Osteocyte (in vitro differentiated cells): ENCODE results near the gene RNF213. TPM values are rescaled to one million over a fixed set of nuclear protein-coding genes. Genes with fewer than 3 reads are reported as not detected.

Experiments used
- DNase-seq: peaks from one replicate; pipeline ENCODE4 v3.0.0; 2021; ENCODE audit warnings: mixed read lengths; ENCODE audit not compliant: unreplicated experiment; ENCODE audit errors: extremely low spot score
- H3K27ac Mint-ChIP-seq: one replicate; pipeline ENCODE4 v1.8.0; 2021; ENCODE audit warnings: mild to moderate bottlenecking, mixed read lengths; ENCODE audit not compliant: unreplicated experiment
- H3K27me3 Mint-ChIP-seq: one replicate; pipeline ENCODE4 v1.8.0; 2021; ENCODE audit warnings: mixed read lengths; ENCODE audit not compliant: unreplicated experiment
- H3K36me3 Mint-ChIP-seq: one replicate; pipeline ENCODE4 v1.8.0; 2021; ENCODE audit warnings: mixed read lengths; ENCODE audit not compliant: unreplicated experiment
- H3K4me1 Mint-ChIP-seq: one replicate; pipeline ENCODE4 v1.8.0; 2021; ENCODE audit warnings: mixed read lengths; ENCODE audit not compliant: unreplicated experiment
- H3K4me3 Mint-ChIP-seq: one replicate; pipeline ENCODE4 v1.8.0; 2021; ENCODE audit warnings: mild to moderate bottlenecking, moderate library complexity, mixed read lengths; ENCODE audit not compliant: unreplicated experiment
- H3K9me3 Mint-ChIP-seq: one replicate; pipeline ENCODE4 v1.8.0; 2021; ENCODE audit warnings: mixed read lengths; ENCODE audit not compliant: unreplicated experiment
- total RNA-seq: library from RNA; stranded (reverse); gene quantifications from 2 replicates; pipeline ENCODE4 v1.2.1, GENCODE V29; 2021
- TF ChIP-seq, protein P1 (sequence below): fragments of 200-600 bp; sonication (generic); IDR thresholded peaks from 2 replicates; pipeline ENCODE4 v1.5.0; 2021; ENCODE audit warnings: antibody characterized with exemption, mild to moderate bottlenecking, moderate library complexity

RNF213 gene
- total RNA-seq, 1 donor from 2014 or later = 106 TPM

DNA sequence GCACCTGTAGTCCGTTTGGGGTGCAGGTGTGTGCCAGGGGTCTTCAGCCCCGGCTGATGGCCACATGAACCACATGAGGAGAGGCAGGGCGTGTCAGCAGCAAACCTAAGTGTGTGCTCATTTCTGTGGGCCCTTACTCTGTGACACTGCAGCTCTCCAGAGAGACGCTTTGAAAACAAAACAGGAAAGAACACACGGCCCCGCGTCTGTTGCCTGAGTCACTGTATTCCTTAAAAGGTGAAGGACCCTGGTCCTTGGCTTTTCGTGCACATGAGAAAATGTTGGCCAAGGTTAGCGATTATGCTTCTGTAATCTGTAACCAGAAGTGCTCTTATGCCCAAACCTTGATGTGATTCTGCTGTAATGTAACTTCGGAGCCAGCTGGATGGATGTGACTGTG, 176.9 kb downstream of the RNF213 start:
- Mint-ChIP-seq H3K4me1 (no peaks in the 10 kb centered on the region), H3K27ac (no peak overlapping the region), H3K9me3 (no peaks in the 10 kb centered on the region), H3K36me3 (no peaks in the 10 kb centered on the region), H3K4me3 (no peak overlapping the region), H3K27me3 (peaks cover 6% of the 10 kb centered on the region)
- TF ChIP-seq, protein P1, sequence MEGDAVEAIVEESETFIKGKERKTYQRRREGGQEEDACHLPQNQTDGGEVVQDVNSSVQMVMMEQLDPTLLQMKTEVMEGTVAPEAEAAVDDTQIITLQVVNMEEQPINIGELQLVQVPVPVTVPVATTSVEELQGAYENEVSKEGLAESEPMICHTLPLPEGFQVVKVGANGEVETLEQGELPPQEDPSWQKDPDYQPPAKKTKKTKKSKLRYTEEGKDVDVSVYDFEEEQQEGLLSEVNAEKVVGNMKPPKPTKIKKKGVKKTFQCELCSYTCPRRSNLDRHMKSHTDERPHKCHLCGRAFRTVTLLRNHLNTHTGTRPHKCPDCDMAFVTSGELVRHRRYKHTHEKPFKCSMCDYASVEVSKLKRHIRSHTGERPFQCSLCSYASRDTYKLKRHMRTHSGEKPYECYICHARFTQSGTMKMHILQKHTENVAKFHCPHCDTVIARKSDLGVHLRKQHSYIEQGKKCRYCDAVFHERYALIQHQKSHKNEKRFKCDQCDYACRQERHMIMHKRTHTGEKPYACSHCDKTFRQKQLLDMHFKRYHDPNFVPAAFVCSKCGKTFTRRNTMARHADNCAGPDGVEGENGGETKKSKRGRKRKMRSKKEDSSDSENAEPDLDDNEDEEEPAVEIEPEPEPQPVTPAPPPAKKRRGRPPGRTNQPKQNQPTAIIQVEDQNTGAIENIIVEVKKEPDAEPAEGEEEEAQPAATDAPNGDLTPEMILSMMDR = no peak
- DNase-seq = no peak

DNA sequence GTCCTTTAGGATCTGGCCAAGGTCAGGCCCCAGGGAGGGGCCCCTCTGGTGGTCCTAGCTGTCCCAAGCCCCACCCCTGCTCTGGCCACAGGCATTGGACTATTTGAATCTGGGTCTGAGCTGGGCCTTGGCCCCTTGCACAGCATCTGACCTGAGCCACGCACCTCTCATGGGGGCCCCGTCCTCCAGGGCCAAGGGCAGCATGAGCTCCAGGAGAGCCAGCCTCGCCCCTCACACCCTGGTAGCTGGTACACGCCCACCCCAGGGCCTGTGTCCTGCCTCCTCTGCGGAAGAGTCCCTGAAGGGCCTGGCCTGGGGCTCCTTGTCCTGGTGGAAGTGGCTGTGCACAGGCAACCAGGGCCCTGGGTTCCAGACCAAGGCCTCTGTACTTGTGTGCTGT, 178.2 kb downstream of the RNF213 start:
- TF ChIP-seq, protein P1 = no peak
- no peaks in the 10 kb centered on the region for H3K4me1 Mint-ChIP-seq
- no peak overlapping the region for H3K4me3 Mint-ChIP-seq
- H3K27ac Mint-ChIP-seq = no peak overlapping the region
- no peak for DNase-seq
- peaks cover 14% of the 10 kb centered on the region for H3K27me3 Mint-ChIP-seq
- no peaks in the 10 kb centered on the region for H3K36me3 Mint-ChIP-seq
- H3K9me3 Mint-ChIP-seq = no peaks in the 10 kb centered on the region

DNA sequence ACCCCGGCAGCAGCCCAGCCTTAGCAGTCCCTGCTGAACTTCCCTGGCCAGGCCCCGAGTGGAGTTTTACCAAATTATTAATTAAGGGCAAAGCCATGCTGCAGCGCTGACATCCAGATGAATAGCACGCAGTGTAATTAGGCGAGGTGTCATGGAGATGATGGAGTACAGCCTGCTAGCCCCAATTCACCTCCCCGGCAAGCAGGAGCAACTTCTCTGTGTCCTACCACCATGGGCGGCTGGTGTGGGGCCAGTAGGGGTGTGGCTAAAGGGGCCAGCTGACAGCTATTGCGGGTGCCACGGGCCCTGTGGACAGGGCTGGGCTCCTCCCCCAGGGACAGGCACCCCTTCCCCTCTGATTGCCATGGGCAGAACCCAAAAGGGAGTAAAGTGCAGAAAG, 178.8 kb downstream of the RNF213 start:
- Mint-ChIP-seq H3K36me3 (no peaks in the 10 kb centered on the region), H3K4me3 (no peak overlapping the region), H3K9me3 (no peaks in the 10 kb centered on the region)

DNA sequence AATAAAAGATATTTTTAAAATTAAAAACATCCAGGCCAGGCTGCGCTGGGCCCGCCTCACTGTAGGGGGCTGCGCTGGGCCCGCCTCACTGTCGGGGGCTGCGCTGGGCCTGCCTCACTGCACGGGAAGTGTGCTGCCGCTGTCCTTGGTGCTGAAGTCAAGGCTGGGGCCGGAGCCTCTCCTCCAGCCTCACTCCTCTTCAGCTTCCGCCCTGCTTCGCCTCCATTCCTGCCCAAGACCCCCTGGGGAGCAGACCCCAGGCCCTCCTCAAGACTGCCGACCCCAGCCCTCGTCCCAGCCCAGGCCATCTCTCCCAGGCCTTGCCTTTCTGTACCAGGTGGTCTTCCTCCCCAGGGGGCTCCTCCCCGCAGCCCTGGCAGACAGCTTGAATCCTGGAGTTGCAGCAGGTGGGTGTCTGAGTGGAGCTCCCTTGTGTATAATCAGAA, 180.5 kb downstream of the RNF213 start:
- H3K27me3 Mint-ChIP-seq = peaks cover 11% of the 10 kb centered on the region
- H3K4me1 Mint-ChIP-seq = no peaks in the 10 kb centered on the region
- TF ChIP-seq, protein P1 = peak; percentile 18
- H3K4me3 Mint-ChIP-seq = no peak overlapping the region
- H3K36me3 Mint-ChIP-seq = no peaks in the 10 kb centered on the region
- no peak overlapping the region for H3K27ac Mint-ChIP-seq
- peak; percentile 90 for DNase-seq
- no peaks in the 10 kb centered on the region for H3K9me3 Mint-ChIP-seq

More for the DNA sequence above, 178.8 kb downstream of the RNF213 start:
- TF ChIP-seq, protein P1 = no peak
- H3K4me1 Mint-ChIP-seq = no peaks in the 10 kb centered on the region
- no peak for DNase-seq
- H3K27ac Mint-ChIP-seq = no peak overlapping the region
- H3K27me3 Mint-ChIP-seq = peaks cover 14% of the 10 kb centered on the region

DNA sequence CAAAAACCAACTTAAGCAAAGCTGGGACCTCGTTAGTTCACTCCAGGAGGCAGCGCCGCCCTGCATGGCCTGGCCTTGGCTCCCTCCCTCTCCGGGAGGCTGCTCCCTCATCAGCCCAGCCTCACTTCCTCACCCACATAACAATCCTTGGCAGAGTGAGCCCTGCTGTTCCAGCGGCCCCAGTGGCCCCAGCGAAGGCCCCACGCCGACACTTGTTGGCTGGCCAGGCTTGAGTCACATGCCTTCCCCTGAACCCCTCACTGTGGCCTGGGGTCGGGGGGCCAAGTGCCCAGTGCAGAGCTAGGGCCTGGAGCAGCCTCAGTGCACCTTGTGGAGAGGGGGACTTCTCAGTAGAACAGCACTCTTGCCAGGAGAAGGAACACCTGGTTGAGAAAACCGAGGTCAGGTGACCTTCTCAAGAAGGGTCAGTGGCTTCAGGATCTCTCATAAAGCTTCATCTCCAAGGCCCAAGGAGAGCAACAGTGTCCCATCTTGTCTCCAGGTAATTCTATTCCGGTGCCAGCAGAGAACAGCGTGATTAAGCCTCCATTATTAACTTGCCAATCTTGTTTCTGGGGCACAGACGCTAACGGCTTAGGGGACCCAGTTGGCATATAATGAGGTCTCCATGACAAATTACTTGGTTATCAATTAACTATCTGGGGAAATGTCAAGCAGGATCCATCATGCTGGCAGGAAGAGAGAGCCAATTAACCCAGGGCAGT, 181.1 kb downstream of the RNF213 start:
- no peak for DNase-seq
- TF ChIP-seq, protein P1 = no peak
- Mint-ChIP-seq H3K4me1 (no peaks in the 10 kb centered on the region), H3K27ac (no peak overlapping the region), H3K9me3 (no peaks in the 10 kb centered on the region), H3K4me3 (no peak overlapping the region), H3K36me3 (no peaks in the 10 kb centered on the region), H3K27me3 (peaks cover 11% of the 10 kb centered on the region)
